GM18867 (cell line): ENCODE measurements around the gene ETV2.
"Not testable (repeated sequence)": the region's sequence is repeated elsewhere in the genome, so short reads cannot be mapped to it uniquely, and the experiment has no call there.

Experiments
- ATAC-seq: cut with Tn5 transposase; IDR thresholded peaks from one replicate; pipeline ENCODE4 v1.9.1; 2021; ENCODE audit warnings: mild to moderate bottlenecking, moderate library complexity; ENCODE audit not compliant: unreplicated experiment

ETV2 gene

DNA sequence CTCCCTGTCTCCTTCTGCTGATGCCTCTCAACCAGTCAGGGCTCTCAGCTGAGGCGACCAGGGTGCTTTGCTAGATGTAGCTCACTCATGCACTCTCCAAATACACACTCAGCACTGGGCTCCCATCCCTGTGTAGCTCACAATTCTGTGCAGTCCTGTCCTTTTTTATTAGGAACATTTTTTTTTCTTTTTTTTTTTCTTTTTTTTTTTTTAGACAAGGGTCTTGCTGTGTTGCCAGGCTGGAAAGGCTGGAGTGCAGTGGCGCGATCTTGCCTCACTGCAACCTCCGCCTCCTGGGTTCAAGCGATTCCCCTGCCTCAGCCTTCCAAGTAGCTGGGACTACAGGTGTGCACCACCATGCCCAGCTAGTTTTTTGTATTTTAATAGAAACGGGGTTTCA is 13.3 kb downstream of the ETV2 start:
- ATAC-seq = not testable (repeated sequence)

DNA sequence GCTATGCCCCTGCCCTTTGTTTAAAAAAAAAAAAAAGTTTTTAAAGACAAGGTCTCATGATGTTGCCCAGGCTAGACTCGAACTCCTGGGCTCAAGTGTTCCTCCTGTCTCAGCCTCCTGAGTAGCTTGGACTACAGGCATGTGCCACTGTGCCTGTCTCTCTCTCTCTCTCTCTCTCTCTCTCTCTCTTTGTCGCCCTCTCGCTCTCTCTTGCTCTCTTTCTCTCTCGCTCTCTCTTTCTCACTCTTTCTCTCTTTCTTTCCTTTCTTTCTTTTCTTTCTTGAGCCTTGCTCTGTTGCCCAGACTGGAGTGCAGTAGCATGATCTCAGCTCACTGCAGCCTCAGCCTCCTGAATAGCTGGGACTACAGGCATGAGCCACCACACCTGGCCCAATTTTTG is 14.1 kb downstream of the ETV2 start:
- no peak for ATAC-seq

DNA sequence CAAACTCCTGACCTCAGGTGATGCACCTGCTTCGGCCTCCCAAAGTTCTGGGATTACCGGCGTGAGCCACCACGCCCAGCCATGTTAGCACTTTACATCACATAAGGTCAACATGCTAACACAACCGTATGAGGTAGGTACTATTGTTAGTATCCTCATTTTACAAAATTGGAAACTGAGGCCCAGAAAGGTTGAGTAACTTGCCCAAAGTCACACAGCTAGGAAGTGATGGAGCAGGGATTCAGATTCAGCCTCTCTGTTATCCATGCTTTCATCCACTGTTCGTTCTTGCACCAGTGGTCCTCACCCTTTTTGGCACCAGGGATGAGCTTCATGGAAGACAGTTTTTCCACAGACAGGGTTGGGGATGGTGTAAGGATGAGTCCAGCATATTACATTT is 15.2 kb downstream of the ETV2 start:
- ATAC-seq = no peak

DNA sequence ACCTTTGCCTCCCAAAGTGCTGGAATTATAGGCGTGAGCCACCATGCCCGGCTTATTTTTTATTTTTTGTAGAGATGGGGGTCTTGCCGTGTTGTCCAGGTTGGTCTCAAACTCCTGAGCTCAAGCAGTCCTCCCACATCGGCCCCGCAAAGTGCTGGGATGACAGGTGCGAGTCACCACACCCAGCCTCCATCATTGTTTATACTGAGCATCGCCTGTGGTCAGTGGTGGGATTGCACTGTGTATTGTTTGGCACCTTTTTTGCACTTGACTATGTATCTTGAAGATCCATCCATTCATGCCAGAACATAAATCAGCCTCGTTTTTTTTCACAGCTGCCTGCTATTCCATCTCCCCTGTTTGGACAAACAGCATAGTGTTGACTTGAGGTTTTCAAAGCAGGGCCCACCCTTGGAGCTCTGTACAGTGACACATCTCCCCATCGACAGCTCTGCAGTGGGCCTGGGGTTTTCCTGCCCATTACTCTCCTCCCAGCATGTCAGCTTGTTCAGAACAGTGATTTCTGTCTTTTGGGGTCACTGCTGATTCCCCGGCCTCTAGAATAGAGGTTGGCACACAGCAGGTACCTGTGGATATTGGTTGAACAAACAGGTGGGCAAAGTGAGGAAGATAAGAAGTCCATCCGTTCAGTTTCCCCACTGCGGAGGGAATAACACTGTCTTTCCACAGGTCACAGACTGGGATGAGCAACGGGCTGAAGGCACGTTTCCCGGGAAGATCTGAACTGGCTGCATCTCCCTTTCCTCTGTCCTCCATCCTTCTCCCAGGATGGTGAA is 16.6 kb downstream of the ETV2 start:
- no peak for ATAC-seq

DNA sequence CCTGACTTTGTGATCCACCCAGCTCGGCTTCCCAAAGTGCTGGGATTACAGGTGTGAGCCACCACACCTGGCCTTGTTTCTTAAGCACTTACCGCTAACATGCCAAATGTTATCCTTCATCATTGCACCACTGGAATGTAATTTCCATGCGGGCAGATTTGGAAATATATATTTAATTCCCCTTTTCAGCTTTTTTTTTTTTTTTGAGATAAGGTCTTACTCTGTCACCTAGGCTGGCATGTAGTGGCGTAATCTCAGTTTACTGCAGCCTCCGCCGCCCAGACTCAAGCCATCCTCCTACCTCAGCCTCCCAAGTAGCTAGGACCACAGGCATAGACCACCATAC is 20.4 kb downstream of the ETV2 start:
- ATAC-seq = no peak

DNA sequence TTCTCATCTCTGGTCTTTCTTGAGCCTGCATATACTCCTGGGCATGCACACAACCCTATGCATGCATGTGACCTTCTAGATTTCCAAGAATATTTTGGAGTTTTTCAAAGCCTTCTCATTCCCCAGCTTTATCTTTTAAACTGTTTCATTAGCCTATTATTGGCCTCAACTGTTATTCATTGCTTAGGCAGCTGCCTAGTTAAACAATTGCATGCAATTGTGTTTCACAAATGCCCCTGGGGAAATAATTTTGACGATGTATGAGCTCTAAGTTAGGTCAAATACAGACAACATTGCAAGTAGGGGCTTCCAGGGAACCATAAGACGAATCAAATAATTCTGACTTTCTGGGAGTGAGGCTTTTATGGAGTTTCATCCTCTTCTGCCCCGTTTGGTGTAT is 22.4 kb downstream of the ETV2 start:
- ATAC-seq = no peak

DNA sequence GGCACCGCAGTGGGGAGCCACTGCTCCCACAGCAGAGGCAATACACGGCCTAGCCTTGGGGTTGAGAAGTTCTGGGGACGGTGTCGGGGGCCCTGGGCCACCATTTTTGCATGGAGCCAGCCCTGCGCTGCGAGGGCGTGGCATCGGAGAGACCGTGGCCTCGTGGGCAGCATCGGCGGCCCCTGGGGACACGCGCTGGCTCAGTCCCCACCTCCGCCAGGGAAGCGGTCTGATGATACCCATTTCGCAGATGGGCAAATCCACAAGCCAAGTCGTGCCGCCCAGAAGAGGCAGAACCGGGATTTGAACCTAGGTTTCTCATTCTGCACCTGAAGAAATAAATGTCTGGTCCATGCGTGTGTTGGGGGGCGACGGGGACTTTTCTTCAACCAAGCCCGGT is 23.6 kb downstream of the ETV2 start:
- ATAC-seq = no peak

DNA sequence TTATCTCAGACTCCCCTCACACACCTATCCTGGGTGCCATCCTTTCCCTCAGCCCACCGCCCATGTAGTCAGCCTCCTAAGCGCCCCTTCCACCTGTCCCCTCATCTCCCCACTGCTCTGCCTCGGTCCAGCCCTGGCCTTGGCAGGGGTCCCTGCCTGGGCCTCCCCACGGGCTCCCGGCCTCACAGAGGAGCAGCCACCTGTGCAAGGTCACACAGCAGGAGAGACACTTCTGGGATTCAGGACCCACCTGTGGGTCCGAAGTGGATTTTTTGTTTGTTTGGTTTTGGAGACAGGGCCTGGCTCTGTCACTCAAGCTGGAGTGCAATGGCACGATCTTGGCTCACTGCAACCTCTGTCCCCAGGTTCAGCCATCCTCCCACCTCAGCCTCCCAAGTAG is 24.1 kb downstream of the ETV2 start:
- ATAC-seq = no peak

DNA sequence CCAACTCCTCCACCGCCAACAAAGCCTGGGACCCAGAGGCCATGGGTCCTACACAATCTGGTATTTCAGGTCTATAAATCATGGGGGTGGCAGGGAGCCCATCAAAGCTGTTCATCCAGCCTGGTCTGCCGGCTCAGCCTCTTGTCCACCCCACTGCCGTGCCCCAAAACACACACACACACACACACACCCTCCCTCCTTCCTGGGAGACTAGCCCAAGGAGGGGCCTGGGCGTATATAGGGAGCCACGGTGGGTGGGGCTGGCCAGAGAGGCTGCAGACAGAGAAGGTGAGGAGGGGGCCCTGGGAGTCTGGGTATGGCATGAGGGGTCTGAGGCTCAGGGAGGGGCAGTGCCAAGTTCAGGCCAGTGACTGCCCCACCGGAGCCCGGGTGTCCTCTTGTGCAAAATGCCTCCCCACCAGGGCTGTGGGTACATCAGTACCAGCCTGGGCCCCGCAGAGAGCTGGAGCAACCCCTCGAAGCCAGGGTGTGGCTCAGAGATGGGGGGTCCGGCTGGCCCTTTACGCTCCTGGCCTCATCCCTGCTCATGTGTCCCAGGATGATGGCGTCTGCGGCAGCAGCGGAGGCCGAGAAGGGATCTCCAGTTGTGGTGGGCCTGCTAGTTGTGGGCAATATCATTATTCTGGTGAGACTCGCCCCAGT is 24.8 kb downstream of the ETV2 start, which contains the start of gene UPK1A:
UPK1A (plus strand) TSS at position 267 of the 663 bp plus-strand sequence; CDS start at position 563, 296 bp downstream.
- no peak for ATAC-seq

DNA sequence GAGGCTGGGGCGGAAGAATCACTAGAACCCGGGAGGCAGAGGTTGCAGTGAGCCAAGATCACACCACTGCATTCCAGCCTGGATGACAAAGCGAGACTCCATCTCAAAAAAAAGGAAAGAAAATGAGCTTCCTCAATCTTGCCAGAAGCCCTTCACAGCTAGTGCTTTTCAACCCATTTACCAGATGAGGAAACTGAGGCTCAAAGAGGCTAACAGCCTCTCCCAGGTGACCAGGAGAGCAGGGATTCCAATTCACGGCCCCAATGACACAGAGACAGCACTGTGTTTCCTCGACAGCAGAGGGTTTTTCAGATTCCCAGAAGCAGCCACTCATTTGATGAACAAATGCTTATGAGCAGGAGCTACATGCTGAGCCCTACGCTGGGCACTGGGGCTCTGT is 28.0 kb downstream of the ETV2 start:
- ATAC-seq = no peak

DNA sequence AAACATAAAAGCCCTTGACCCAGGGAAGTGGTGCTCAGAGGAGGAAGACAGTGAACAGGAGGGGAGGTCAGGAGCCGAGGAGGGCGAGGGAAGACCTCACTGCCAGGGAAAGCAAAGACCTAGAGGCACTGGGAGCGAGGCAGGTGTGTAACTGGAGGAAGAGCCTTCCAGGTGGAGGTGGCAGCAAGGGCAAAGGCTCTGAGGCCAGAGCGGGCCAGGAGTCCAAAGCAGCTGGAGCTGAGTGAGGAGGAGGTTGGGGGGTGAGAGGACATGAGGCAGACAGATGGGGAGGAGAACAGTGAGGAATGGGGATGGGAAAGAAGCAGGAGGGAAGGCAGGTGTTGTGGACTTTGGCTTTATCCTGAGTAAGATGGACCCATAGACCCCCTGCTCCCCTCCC is 28.4 kb downstream of the ETV2 start:
- ATAC-seq = no peak

DNA sequence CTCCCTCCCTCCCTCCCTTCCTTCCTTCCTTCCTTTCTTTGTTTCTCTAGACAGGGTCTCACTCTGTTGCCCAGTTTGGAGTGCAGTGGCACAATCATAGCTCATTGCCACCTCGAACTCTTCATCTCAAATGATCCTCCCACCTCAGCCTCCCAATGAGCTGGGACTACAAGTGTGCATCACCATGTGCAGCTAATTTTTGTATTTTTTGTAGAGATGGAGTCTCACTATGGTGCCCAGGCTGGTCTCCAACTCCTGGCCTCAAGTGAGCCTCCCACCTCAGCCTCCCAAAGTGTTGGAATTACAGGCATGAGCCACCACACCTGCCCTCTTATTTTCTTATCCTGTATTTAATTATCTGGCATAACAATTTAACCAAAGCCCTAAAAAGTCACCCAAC is 29.1 kb downstream of the ETV2 start:
- ATAC-seq = no peak

DNA sequence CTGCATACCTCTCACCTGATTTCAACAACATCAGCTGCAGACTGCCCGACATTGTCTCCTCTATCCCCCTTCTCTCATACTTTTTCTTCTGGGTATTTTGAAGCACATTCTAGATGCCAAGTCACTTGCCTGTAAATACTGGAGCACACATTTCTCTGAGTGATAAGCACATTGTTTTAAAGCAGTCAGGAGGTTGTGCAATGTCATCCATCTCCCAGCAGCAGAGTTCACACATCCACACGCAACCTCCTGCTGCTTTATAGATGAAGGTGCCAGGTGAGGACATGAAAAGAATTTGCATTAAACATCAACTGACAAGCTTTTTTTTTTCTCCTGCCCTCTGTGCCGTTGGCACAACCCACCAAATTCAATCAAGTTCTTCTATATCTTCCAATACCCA is 30.3 kb downstream of the ETV2 start:
- no peak for ATAC-seq

DNA sequence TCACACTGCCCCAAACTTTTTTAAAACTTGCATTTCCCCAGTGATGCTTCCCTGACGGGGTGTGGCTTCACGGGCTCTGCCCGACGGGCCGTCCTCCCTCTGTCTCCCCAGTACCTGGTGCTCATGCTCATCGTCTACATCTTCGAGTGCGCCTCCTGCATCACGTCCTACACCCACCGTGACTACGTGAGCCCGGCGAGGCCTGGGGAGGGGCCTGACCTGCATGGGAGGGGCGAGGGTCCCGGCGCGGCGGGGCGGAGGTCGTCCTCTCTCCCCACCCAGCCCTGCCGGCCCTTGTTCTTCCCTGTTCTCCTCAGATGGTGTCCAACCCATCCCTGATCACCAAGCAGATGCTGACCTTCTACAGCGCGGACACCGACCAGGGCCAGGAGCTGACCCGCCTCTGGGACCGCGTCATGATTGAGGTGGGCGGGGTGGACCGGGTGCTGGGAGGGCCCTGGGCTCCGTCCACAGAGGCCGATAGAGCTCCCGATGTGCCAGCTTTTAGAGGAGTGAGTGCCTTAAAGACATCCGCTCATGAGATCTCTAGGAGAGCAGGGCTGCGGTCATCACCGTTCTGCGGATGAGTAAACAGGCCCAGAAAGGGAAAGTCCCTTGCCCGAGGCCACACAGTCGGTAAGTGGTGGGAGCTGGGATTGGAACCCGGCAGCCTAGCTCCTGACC is 31.7 kb downstream of the ETV2 start:
- no peak for ATAC-seq

DNA sequence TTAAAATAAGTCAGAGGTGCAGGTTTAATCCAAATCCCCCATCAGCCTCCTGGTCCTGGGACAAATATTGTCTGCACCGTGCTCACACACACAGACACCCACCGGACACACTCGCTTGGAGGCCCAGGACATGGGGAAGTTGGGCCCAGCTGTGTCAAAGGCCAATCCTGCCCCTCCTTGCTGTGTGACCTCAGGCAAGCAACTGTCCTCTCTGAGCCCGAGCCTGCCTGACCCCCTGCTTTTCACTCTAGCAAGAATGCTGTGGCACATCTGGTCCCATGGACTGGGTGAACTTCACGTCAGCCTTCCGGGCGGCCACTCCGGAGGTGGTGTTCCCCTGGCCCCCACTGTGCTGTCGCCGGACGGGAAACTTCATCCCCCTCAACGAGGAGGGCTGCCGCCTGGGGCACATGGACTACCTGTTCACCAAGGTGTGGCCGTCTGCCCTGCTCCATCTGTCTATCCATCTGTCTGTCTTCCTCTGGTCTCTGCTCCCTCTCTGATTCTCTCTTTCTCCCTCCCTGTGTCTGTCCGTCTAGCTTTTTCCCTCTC is 34.1 kb downstream of the ETV2 start:
- ATAC-seq = no peak

DNA sequence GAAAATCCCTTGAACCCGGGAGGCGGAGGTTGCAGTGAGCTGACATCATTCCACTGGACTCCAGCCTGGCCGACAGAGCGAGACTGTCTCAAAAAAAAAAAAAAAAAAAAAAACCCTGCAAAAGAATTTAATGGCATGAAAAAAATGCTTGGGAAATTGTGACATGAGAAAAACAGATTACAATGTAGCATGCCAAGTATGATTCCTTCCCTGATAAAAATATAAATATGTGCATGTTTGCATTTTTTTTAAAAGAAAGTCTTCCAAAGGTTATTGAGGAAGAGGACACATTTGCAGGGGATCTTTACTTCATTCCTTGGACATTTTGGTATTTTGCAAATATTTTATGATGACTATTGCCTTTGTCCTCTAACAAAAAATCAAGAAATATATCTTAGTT is 48.3 kb downstream of the ETV2 start:
- no peak for ATAC-seq

DNA sequence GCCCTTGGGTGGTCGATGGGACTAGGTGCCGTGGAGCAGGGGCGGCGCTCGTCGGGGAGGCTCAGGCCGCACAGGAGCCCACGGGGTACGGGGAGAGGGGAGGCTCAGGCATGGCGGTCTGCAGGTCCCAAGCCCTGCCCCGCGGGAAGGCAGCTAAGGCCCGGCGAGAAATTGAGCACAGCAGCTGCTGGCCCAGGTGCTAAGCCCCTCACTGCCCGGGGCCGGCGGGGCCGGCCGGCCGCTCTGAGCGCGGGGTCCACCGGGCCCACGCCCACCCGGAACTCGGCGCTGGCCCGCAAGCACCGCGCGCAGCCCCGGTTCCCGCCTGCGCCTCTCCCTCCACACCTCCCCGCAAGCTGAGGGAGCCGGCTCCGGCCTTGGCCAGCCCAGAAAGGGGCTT is 49.6 kb downstream of the ETV2 start:
- ATAC-seq = not testable (repeated sequence)

DNA sequence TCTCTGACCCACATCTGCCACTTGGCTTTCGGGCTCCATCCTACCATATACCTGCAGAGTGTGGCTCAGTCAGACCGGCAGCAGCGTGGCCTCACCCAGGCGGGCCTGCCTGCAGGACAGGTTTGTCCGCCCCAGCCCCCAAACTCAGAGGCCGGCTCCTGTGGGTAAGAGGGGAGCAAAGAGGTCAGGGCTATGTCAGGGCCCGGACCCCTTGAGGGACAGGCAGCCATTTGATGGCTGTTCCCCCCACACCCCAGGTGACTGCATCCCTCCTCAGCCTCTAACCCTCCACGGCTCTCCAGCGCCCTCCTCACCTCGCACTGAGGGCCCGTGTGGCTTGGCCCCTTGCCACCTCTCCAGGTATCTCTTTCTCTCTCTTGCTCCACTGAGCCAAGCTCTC is 50.5 kb downstream of the ETV2 start:
- no peak for ATAC-seq

DNA sequence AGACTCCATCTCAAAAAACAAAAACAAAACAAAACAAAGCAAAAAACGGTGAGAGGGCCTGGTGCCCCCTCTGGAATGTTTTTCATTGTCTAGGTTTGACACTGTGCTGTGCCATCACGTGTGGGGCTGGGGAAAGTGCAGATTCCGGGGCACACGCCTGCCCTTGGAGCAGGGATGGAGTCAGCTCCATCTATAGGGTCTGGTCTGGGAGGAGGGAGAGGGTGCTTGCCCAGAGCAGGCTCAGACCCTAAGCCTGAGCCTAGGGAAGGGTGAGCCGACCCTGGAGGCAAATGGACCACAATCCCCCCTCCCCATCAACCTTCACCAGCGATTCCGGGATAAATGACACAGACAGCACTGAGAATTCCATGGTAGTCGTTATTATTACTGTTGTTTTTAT is 51.9 kb downstream of the ETV2 start:
- ATAC-seq = no peak

DNA sequence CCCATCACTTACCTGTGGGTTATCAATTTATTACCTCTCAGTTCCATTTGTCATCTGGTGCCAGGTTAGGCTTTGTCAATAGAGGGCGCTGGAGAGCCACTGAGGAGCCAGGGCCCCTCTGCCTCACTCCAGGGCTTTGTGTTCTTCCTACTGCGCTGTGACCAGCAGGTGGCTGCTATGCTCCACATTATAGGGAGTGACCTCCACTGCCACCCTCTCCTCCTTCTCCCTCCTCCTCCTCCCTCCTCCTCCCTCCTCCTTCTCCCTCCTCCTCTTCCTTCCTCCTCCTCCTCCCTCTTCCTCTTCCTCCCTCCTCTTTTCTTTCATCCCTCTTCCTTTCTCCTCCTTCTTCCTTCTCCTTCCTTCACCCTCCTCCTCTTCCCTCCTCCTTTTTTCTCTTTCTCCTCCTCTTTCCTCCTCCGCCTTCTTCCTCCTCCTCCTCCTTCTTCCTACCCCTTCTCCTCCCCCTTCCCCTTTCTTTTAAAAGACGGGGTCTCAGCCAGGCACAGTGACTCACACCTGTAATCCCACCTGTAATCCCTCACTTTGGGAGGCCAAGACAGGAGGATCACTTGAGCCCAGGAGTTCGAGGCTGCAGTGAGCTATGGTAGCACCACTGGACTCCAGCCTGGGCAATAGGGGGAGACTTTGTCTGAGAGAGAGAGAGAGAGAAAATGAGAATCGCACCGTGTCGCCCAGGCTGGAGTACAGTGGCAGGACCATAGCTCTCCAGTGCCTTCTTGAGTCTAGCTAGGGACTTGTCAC is 52.5 kb downstream of the ETV2 start:
- peak; percentile 69 for ATAC-seq
